Skeletal muscle satellite cell (primary cell): ENCODE results near the gene PDE4C.

Experiments used
- H3K27me3 ChIP-seq: 2 replicates; pipeline ENCODE4 v1.7.0; 2013; ENCODE audit warnings: low read length; ENCODE audit not compliant: control insufficient read depth, insufficient read depth
- H3K36me3 ChIP-seq: 2 replicates; pipeline ENCODE4 v1.7.0; 2013; ENCODE audit warnings: mild to moderate bottlenecking, control low read depth, low read length; ENCODE audit not compliant: insufficient read depth
- H3K4me1 ChIP-seq: 2 replicates; pipeline ENCODE4 v1.7.0; 2013; ENCODE audit warnings: low read length; ENCODE audit not compliant: control insufficient read depth, insufficient read depth
- H3K4me2 ChIP-seq: 2 replicates; pipeline ENCODE4 v1.7.0; 2013; ENCODE audit warnings: mild to moderate bottlenecking, low read length
- H3K4me3 ChIP-seq: 2 replicates; pipeline ENCODE4 v1.7.0; 2013; ENCODE audit warnings: low read length
- H3K9ac ChIP-seq: 2 replicates; pipeline ENCODE4 v1.7.0; 2013; ENCODE audit warnings: mild to moderate bottlenecking, low read depth, low read length, moderate library complexity
- H3K9me3 ChIP-seq: replicated peaks from 2 replicates; pipeline ENCODE4 v1.7.0; 2013; ENCODE audit warnings: mild to moderate bottlenecking, control low read depth, low read length

PDE4C gene

GRCh38 chr19:18264137-18264854, 38.1 kb upstream of the PDE4C start:
- peaks cover 4% of the 10 kb centered on the region for H3K36me3 ChIP-seq
- H3K9ac ChIP-seq: no peak overlapping the region
- H3K4me2 ChIP-seq: no peak overlapping the region
- H3K4me1 ChIP-seq: no peaks in the 10 kb centered on the region
- no peaks in the 10 kb centered on the region for H3K9me3 ChIP-seq
- H3K4me3 ChIP-seq: no peak overlapping the region
- peaks cover under 1% of the 10 kb centered on the region for H3K27me3 ChIP-seq

- Histone ChIP-seq H3K9me3 (no peaks in the 10 kb centered on the region), H3K4me3 (no peak overlapping the region), H3K36me3 (peaks cover 4% of the 10 kb centered on the region), H3K9ac (no peak overlapping the region), H3K4me2 (no peak overlapping the region), H3K27me3 (peaks cover 8% of the 10 kb centered on the region), H3K4me1 (no peaks in the 10 kb centered on the region)
Measured at GRCh38 chr19:18263324-18264136, 37.3 kb upstream of the PDE4C start.

- Histone ChIP-seq H3K9ac (no peak overlapping the region), H3K4me1 (no peaks in the 10 kb centered on the region), H3K9me3 (no peaks in the 10 kb centered on the region), H3K4me3 (no peak overlapping the region), H3K36me3 (peaks cover 4% of the 10 kb centered on the region), H3K27me3 (peaks cover 14% of the 10 kb centered on the region), H3K4me2 (no peak overlapping the region)
Measured at GRCh38 chr19:18262917-18263316, 36.7 kb upstream of the PDE4C start.

GRCh38 chr19:18262144-18262543, 35.9 kb upstream of the PDE4C start:
- Histone ChIP-seq H3K9ac (no peak overlapping the region), H3K4me1 (no peaks in the 10 kb centered on the region), H3K27me3 (peaks cover 21% of the 10 kb centered on the region), H3K4me2 (no peak overlapping the region), H3K4me3 (no peak overlapping the region), H3K9me3 (no peaks in the 10 kb centered on the region), H3K36me3 (peaks cover 4% of the 10 kb centered on the region)

- H3K4me3 ChIP-seq: no peak overlapping the region
- H3K4me2 ChIP-seq: no peak overlapping the region
- no peaks in the 10 kb centered on the region for H3K9me3 ChIP-seq
- peaks cover 4% of the 10 kb centered on the region for H3K36me3 ChIP-seq
- no peaks in the 10 kb centered on the region for H3K4me1 ChIP-seq
- H3K9ac ChIP-seq: no peak overlapping the region
- H3K27me3 ChIP-seq: peaks cover 27% of the 10 kb centered on the region
Measured at GRCh38 chr19:18261474-18261873, 35.2 kb upstream of the PDE4C start.

GRCh38 chr19:18259893-18260292, 33.7 kb upstream of the PDE4C start:
- H3K4me2 ChIP-seq: no peak overlapping the region
- no peaks in the 10 kb centered on the region for H3K36me3 ChIP-seq
- H3K9me3 ChIP-seq: no peaks in the 10 kb centered on the region
- H3K4me3 ChIP-seq: no peak overlapping the region
- H3K9ac ChIP-seq: no peak overlapping the region
- H3K27me3 ChIP-seq: peaks cover 36% of the 10 kb centered on the region
- H3K4me1 ChIP-seq: no peaks in the 10 kb centered on the region

GRCh38 chr19:18257503-18258470, 31.5 kb upstream of the PDE4C start:
- no peak overlapping the region for H3K4me3 ChIP-seq
- H3K36me3 ChIP-seq: no peaks in the 10 kb centered on the region
- no peak overlapping the region for H3K9ac ChIP-seq
- H3K4me1 ChIP-seq: no peaks in the 10 kb centered on the region
- H3K9me3 ChIP-seq: no peaks in the 10 kb centered on the region
- H3K4me2 ChIP-seq: no peak overlapping the region
- peaks cover 57% of the 10 kb centered on the region for H3K27me3 ChIP-seq

GRCh38 chr19:18254546-18255503, 28.6 kb upstream of the PDE4C start:
- no peak overlapping the region for H3K4me2 ChIP-seq
- H3K27me3 ChIP-seq: peaks cover 60% of the 10 kb centered on the region
- H3K36me3 ChIP-seq: no peaks in the 10 kb centered on the region
- H3K4me1 ChIP-seq: no peaks in the 10 kb centered on the region
- no peak overlapping the region for H3K4me3 ChIP-seq
- H3K9ac ChIP-seq: no peak overlapping the region
- no peaks in the 10 kb centered on the region for H3K9me3 ChIP-seq

- Histone ChIP-seq H3K27me3 (peaks cover 54% of the 10 kb centered on the region), H3K36me3 (no peaks in the 10 kb centered on the region), H3K9ac (no peak overlapping the region), H3K4me1 (no peaks in the 10 kb centered on the region), H3K4me2 (no peak overlapping the region), H3K4me3 (no peak overlapping the region), H3K9me3 (no peaks in the 10 kb centered on the region)
Measured at GRCh38 chr19:18253716-18254115, 27.5 kb upstream of the PDE4C start.

- Histone ChIP-seq H3K36me3 (no peaks in the 10 kb centered on the region), H3K4me3 (no peak overlapping the region), H3K27me3 (peaks cover 48% of the 10 kb centered on the region), H3K4me2 (no peak overlapping the region), H3K4me1 (no peaks in the 10 kb centered on the region), H3K9ac (no peak overlapping the region), H3K9me3 (no peaks in the 10 kb centered on the region)
Measured at GRCh38 chr19:18253130-18253529, 26.9 kb upstream of the PDE4C start.
